B cell (primary cell): ENCODE measurements around the gene CD1D. TPM values are rescaled to one million over a fixed set of nuclear protein-coding genes. Genes with fewer than 3 reads are reported as not detected.

Source experiments
- ATAC-seq: fragments of 200-7000 bp; cut with Tn5 transposase; one replicate; pipeline ENCODE4 v1.10.0; 2021; ENCODE audit warnings: low read depth, mild to moderate bottlenecking, moderate number of reproducible peaks, moderate library complexity
- CTCF ChIA-PET: fragments of 350-600 bp; sonication (Branson Sonifier 250); formaldehyde crosslinking; loops from one replicate; lab custom pipeline; 2021; ENCODE audit warnings: antibody characterized with exemption, inconsistent platforms; lab: Charles Lee
- POLR2A ChIA-PET: fragments of 350-600 bp; sonication (Branson Sonifier 250); formaldehyde crosslinking; loops from one replicate; lab custom pipeline; 2021; ENCODE audit warnings: antibody characterized with exemption; lab: Charles Lee
- DNase-seq: peaks from one replicate; pipeline ENCODE4 v3.0.0; 2013
- H2AFZ ChIP-seq: 2 replicates; pipeline ENCODE4 v1.6.1; 2012; ENCODE audit warnings: mild to moderate bottlenecking, low read depth, low read length; ENCODE audit not compliant: insufficient read depth, poor library complexity, severe bottlenecking
- H3K27ac ChIP-seq, 2 donors: 1 replicate in 1 of 2; 2 replicates in 1 of 2; pipeline ENCODE4 v1.5.1; 2012 to 2013; ENCODE audit warnings: low read length in 2 of 2, mild to moderate bottlenecking in 2 of 2, moderate library complexity in 1 of 2
- H3K27me3 ChIP-seq, 4 experiments: fragments of 200-600 bp in 1 of 4; sonication (generic) in 1 of 4; replicated peaks in 1 of 4; 1 replicate in 2 of 4; 2 replicates in 2 of 4; pipeline versions ENCODE4 v1.6.1 to v1.7.0; 2013 to 2016; ENCODE audit warnings: low read length in 3 of 4, mild to moderate bottlenecking in 2 of 4, mixed read lengths in 1 of 4, moderate library complexity in 1 of 4; ENCODE audit not compliant: insufficient read depth in 4 of 4, control insufficient read depth in 3 of 4; ENCODE audit errors: control extremely low read depth in 1 of 4
- H3K36me3 ChIP-seq, 2 experiments: replicated peaks in 1 of 2; 1 replicate in 1 of 2; 2 replicates in 1 of 2; pipeline versions ENCODE4 v1.6.1 to v1.7.1; 2013; ENCODE audit warnings: low read length in 1 of 2; ENCODE audit not compliant: insufficient read depth in 2 of 2, control insufficient read depth in 1 of 2; ENCODE audit errors: control extremely low read depth in 1 of 2, extremely low read depth in 1 of 2
- H3K4me1 ChIP-seq, 2 donors: fragments of 200-600 bp in 1 of 2; sonication (generic) in 1 of 2; 1 replicate in 1 of 2; 2 replicates in 1 of 2; pipeline versions ENCODE4 v1.5.1 to v1.6.1; 2013 to 2017; ENCODE audit warnings: low read length in 2 of 2; ENCODE audit not compliant: control insufficient read depth in 2 of 2, insufficient read depth in 2 of 2
- H3K4me2 ChIP-seq: replicated peaks from 2 replicates; pipeline ENCODE3; 2012; ENCODE audit warnings: mild to moderate bottlenecking, low read depth, low read length; ENCODE audit not compliant: poor library complexity, severe bottlenecking
- H3K4me3 ChIP-seq, 5 experiments: fragments of 200-600 bp in 1 of 5; sonication (generic) in 1 of 5; 1 replicate in 3 of 5; 2 replicates in 2 of 5; pipeline versions ENCODE4 v1.5.1 to v1.7.0; 2011 to 2016; ENCODE audit warnings: low read length in 4 of 5, mild to moderate bottlenecking in 4 of 5, low read depth in 2 of 5, control low read depth in 1 of 5, moderate library complexity in 1 of 5; ENCODE audit not compliant: insufficient read depth in 1 of 5; ENCODE audit errors: control extremely low read depth in 1 of 5, extremely low read depth in 1 of 5
- H3K79me2 ChIP-seq: fragments of 200-600 bp; sonication (generic); one replicate; pipeline ENCODE4 v1.6.0; 2016; ENCODE audit warnings: low read length; ENCODE audit not compliant: control insufficient read depth, insufficient read depth
- H3K9ac ChIP-seq: fragments of 200-600 bp; sonication (generic); 2 replicates; pipeline ENCODE4 v1.6.1; 2017; ENCODE audit warnings: mild to moderate bottlenecking, low read length, moderate library complexity
- H3K9me3 ChIP-seq, 3 donors: one replicate each; pipeline versions ENCODE4 v1.6.1 to v1.7.1; 2013; ENCODE audit warnings: low read length in 2 of 3; ENCODE audit not compliant: control insufficient read depth in 2 of 3, insufficient read depth in 1 of 3; ENCODE audit errors: control extremely low read depth in 1 of 3
- H4K20me1 ChIP-seq: 2 replicates; pipeline ENCODE4 v1.6.0; 2012; ENCODE audit warnings: mild to moderate bottlenecking, low read length; ENCODE audit not compliant: insufficient read depth, control insufficient read depth, poor library complexity, severe bottlenecking
- H3K27ac Mint-ChIP-seq: one replicate; pipeline ENCODE4 v1.8.0; 2021; ENCODE audit warnings: mixed read lengths
- H3K27me3 Mint-ChIP-seq: one replicate; pipeline ENCODE4 v1.8.0; 2021; ENCODE audit warnings: mixed read lengths
- H3K4me1 Mint-ChIP-seq: one replicate; pipeline ENCODE4 v1.8.0; 2021; ENCODE audit warnings: mixed read lengths
- H3K4me3 Mint-ChIP-seq: one replicate; pipeline ENCODE4 v1.8.0; 2021; ENCODE audit warnings: mixed read lengths
- H3K9me3 Mint-ChIP-seq: one replicate; pipeline ENCODE4 v1.8.0; 2022; ENCODE audit warnings: mixed read lengths; ENCODE audit not compliant: insufficient read depth
- EZH2 ChIP-seq: IDR thresholded peaks from 2 replicates; pipeline ENCODE4 v1.6.1; 2012; ENCODE audit warnings: borderline replicate concordance, low read depth, mild to moderate bottlenecking, moderate library complexity, low read length; ENCODE audit not compliant: insufficient read depth, poor library complexity, severe bottlenecking
- WGBS: methylation state at CpG from one replicate; pipeline ENCODE4 v1.1.5; 2013; ENCODE audit warnings: missing lambda C conversion rate; ENCODE audit not compliant: insufficient coverage; 5-methylcytosine and 5-hydroxymethylcytosine counted together
- intact Hi-C: fragments of 100-400 bp; cut with micrococcal nuclease; formaldehyde crosslinking; loops from one replicate; pipeline ENCODE4 v1.10.0; 2022
- polyA plus RNA-seq: library from polyadenylated mRNA; depleted of rRNA; stranded (reverse); fragments of >200 nt; gene quantifications from 2 replicates; pipeline ENCODE4 v1.2.3, GENCODE V29; 2012
- total RNA-seq, 2 donors: library from RNA; stranded (reverse); fragments of 120-200 nt in 1 of 2; gene quantifications; 1 replicate in 1 of 2; 2 replicates in 1 of 2; pipeline versions ENCODE4 v1.2.3 to v1.2.4, GENCODE V29; 2013 to 2022
- TF ChIP-seq, protein P1 (sequence below): fragments of 200-600 bp; IDR thresholded peaks from one replicate; pipeline ENCODE4 v1.8.0; 2022; ENCODE audit warnings: antibody characterized with exemption, mild to moderate bottlenecking

CD1D gene
- total and polyA plus RNA-seq, 2 donors (not counting 1 experiment from before 2014, with no cell fraction given), result 5.9 to 23.6 TPM

DNA sequence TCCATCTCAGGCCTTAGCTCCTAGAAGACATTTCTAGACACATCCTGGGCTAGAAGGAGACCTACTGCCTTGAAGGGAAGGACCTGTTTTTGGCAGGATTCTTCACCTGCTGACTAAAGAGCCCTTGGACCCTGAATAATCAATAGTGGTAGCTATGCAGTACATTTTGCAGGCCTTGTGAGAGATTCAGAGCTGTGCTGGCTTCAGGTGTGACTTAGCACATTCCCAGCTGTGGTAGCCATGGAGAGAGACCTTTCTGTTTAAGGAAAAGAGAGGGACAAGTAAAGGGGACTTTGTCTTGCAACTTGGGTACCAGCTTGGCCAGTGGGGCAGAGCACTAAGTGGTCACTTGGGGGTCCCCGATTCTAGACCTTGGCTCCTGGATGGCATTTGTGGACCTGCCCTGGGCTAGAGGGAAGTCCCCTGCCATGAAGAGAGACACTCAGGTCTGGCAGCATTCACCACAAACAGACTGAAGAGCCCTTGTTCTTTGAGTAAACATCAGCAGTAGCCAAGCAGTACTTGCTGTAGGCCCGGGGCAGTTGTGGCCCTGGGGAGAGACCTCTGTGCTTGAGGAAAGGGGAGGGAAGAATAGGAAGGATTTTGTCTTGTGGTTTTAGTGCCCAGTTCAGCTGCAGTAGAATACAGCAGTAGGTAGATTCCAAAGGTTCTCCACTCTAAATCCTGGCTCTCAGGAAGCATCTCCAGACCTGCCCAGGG is 47.4 kb downstream of the CD1D start:
- Mint-ChIP-seq H3K27ac (no peak overlapping the region), H3K4me3 (no peak overlapping the region), H3K9me3 (peaks cover 7% of the 10 kb centered on the region), H3K27me3 (peaks cover 8% of the 10 kb centered on the region), H3K4me1 (no peaks in the 10 kb centered on the region)
- Histone ChIP-seq H3K4me1 (no peaks in the 10 kb centered on the region), H3K36me3 (no peaks in the 10 kb centered on the region), H3K9ac (no peak overlapping the region), H3K9me3 (peaks cover 0 to 12% (median 5%) of the 10 kb centered on the region in 3 donors), H3K27ac (no peak overlapping the region), H3K27me3 (no peaks in the 10 kb centered on the region), H3K4me2 (no peak overlapping the region), H4K20me1 (no peaks in the 10 kb centered on the region), H3K4me3 (no peak overlapping the region), H2AFZ (no peak overlapping the region), H3K79me2 (no peaks in the 10 kb centered on the region)
- POLR2A ChIA-PET, result no interaction called here
- intact Hi-C loops, result no loop called here
- TF ChIP-seq, protein P1, sequence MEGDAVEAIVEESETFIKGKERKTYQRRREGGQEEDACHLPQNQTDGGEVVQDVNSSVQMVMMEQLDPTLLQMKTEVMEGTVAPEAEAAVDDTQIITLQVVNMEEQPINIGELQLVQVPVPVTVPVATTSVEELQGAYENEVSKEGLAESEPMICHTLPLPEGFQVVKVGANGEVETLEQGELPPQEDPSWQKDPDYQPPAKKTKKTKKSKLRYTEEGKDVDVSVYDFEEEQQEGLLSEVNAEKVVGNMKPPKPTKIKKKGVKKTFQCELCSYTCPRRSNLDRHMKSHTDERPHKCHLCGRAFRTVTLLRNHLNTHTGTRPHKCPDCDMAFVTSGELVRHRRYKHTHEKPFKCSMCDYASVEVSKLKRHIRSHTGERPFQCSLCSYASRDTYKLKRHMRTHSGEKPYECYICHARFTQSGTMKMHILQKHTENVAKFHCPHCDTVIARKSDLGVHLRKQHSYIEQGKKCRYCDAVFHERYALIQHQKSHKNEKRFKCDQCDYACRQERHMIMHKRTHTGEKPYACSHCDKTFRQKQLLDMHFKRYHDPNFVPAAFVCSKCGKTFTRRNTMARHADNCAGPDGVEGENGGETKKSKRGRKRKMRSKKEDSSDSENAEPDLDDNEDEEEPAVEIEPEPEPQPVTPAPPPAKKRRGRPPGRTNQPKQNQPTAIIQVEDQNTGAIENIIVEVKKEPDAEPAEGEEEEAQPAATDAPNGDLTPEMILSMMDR, result no peak
- TF ChIP-seq EZH2, result no peak
- ATAC-seq (no peak), DNase-seq (no peak)
- CTCF ChIA-PET, result interaction anchor here (1.2 kb wide), 1 partner anchor 49 kb away, joined by 3 read pairs; no protein-coding TSS in a partner anchor
- 93% methylated on average over 2 of the region's 2 CpGs for WGBS

Other genes with a start within 250 kb of the CD1D start
- not detected in 2 replicates for gene KIRREL1, start 187.2 kb upstream of the CD1D start, total RNA-seq
- gene KIRREL1, start 187.2 kb upstream of the CD1D start, polyA plus RNA-seq, result not detected in 2 replicates
- gene CD1A, start 73.5 kb downstream of the CD1D start, total RNA-seq, result not detected in 2 replicates
- gene CD1A, start 73.5 kb downstream of the CD1D start, polyA plus RNA-seq, result 4.6 and 7.9 TPM in 2 replicates
- gene CD1C, start 109.0 kb downstream of the CD1D start, total RNA-seq, result 6.6 and 7.4 TPM in 2 replicates
- 62.8 and 96.8 TPM in 2 replicates for gene CD1C, start 109.0 kb downstream of the CD1D start, polyA plus RNA-seq
- gene CD1B, start 150.6 kb downstream of the CD1D start, total RNA-seq, result not detected in 2 replicates
- 0.09 and 0.17 TPM in 2 replicates for gene CD1B, start 150.6 kb downstream of the CD1D start, polyA plus RNA-seq
- not detected in 2 replicates for gene CD1E, start 173.0 kb downstream of the CD1D start, total RNA-seq
- gene CD1E, start 173.0 kb downstream of the CD1D start, polyA plus RNA-seq, result 0.33 TPM in 1 of 2 replicates, not detected in the other
- not detected in 2 replicates for gene OR10T2, start 218.6 kb downstream of the CD1D start, total RNA-seq
- not detected in 2 replicates for gene OR10T2, start 218.6 kb downstream of the CD1D start, polyA plus RNA-seq
- gene OR10K2, start 245.3 kb downstream of the CD1D start, total RNA-seq, result not detected in 2 replicates
- gene OR10K2, start 245.3 kb downstream of the CD1D start, polyA plus RNA-seq, result not detected in 2 replicates